Left colon (tissue), 2 donors: Measurements from ENCODE around the gene TSHZ3. TPM values are rescaled to one million over a fixed set of nuclear protein-coding genes. Genes with fewer than 3 reads are reported as not detected.

Experiments used
- ATAC-seq: fragments of 200-7000 bp; cut with Tn5 transposase; one replicate; pipeline ENCODE4 v1.9.1; 2020; ENCODE audit warnings: mild to moderate bottlenecking, moderate library complexity
- DNase-seq, 2 donors: peaks; one replicate each; pipeline ENCODE4 v3.0.0-alpha.2; 2020
- intact Hi-C, 2 donors: fragments of 100-400 bp; cut with DNase I in 1 of 2; cut with micrococcal nuclease in 1 of 2; formaldehyde crosslinking; loops; one replicate each; pipeline versions ENCODE4 v1.11.2 to v1.14.0; 2022; cut with DNase I, micrococcal nuclease
- total RNA-seq, 2 donors: library from RNA; stranded (reverse); fragmentation: NEBNext Ultra II Directional; extraction: Animal tissue kit (Norgen Biotek cat#: 25700); gene quantifications; one replicate each; pipeline ENCODE4 v1.2.1, GENCODE V29; 2021
- donor health status: DM: no; HTN: no; CAD: no.
- donor health status: DM: yes; HTN: yes; CAD: no.

Gene TSHZ3
- total RNA-seq, 2 donors from 2014 or later, result 1.3 to 6.5 TPM

GRCh38 chr19:31356587-31357314 lies 7.5 kb upstream of the TSHZ3 start:
- intact Hi-C loops, result no loop called here
- ATAC-seq (peak; percentile 59), DNase-seq (peak in 1 of 2 donors; percentile 49)

- intact Hi-C loops, result no loop called here
- no peak for DNase-seq
- ATAC-seq, result no peak
Measured at GRCh38 chr19:31355665-31356289, 6.5 kb upstream of the TSHZ3 start.

- ATAC-seq (no peak), DNase-seq (no peak)
- intact Hi-C loops, result no loop called here
Measured at GRCh38 chr19:31354799-31355664, 5.8 kb upstream of the TSHZ3 start.

- ATAC-seq (no peak), DNase-seq (no peak)
- intact Hi-C loops, result no loop called here
Measured at GRCh38 chr19:31354316-31354715, 5.1 kb upstream of the TSHZ3 start.

- DNase-seq (no peak), ATAC-seq (no peak)
- intact Hi-C loops, result no loop called here
Measured at GRCh38 chr19:31353833-31354232, 4.6 kb upstream of the TSHZ3 start.

GRCh38 chr19:31352782-31353651 lies 3.8 kb upstream of the TSHZ3 start:
- DNase-seq (no peak), ATAC-seq (no peak)
- intact Hi-C loops, result no loop called here

- DNase-seq, result no peak
- intact Hi-C loops, result no loop called here
- ATAC-seq, result no peak
Measured at GRCh38 chr19:31352296-31352781, 3.1 kb upstream of the TSHZ3 start.

- no peak for DNase-seq
- intact Hi-C loops, result no loop called here
- ATAC-seq, result no peak
Measured at GRCh38 chr19:31351855-31352195, 2.6 kb upstream of the TSHZ3 start.

GRCh38 chr19:31351056-31351854 lies 2.0 kb upstream of the TSHZ3 start:
- peak; percentile 50 for ATAC-seq
- peak in 1 of 2 donors; percentile 38 for DNase-seq
- intact Hi-C loops, result no loop called here

- intact Hi-C loops, result no loop called here
- peak in 1 of 2 donors; percentile 54 for DNase-seq
- peak; percentile 68 for ATAC-seq
Measured at GRCh38 chr19:31350693-31351055, 1.4 kb upstream of the TSHZ3 start.

- no peak for ATAC-seq
- intact Hi-C loops, result no loop called here
- peak in 1 of 2 donors; percentile 23 for DNase-seq
Measured at GRCh38 chr19:31350033-31350692, 927 bp upstream of the TSHZ3 start.

- intact Hi-C loops, result no loop called here
- peak; percentile 5 for ATAC-seq
- DNase-seq, result peak in 1 of 2 donors; percentile 25
Measured at GRCh38 chr19:31348481-31349159, 616 bp downstream of the TSHZ3 start.

GRCh38 chr19:31347828-31348392 lies 1.3 kb downstream of the TSHZ3 start:
- intact Hi-C loops, result no loop called here
- ATAC-seq (no peak), DNase-seq (no peak)

- ATAC-seq, result no peak
- intact Hi-C loops, result no loop called here
Measured at GRCh38 chr19:31347354-31347753, 1.9 kb downstream of the TSHZ3 start.

GRCh38 chr19:31346184-31347059 lies 2.8 kb downstream of the TSHZ3 start:
- DNase-seq (no peak), ATAC-seq (no peak)
- intact Hi-C loops, result no loop called here

More at GRCh38 chr19:31347354-31347753, 1.9 kb downstream of the TSHZ3 start:
- no peak for DNase-seq

- intact Hi-C loops, result no loop called here
- DNase-seq (no peak), ATAC-seq (no peak)
Measured at GRCh38 chr19:31344403-31344802, 4.8 kb downstream of the TSHZ3 start.
